Tibial nerve (tissue), 4 donors: ENCODE data around the gene GPR82.

Source experiments
- CTCF ChIP-seq, 5 experiments: fragments of 200-600 bp in 3 of 5; fragments of 450-650 bp in 2 of 5; sonication (generic) in 3 of 5; IDR thresholded peaks; one replicate each; pipeline ENCODE4 v1.5.1; 2016 to 2019; ENCODE audit warnings: antibody characterized with exemption in 5 of 5, mild to moderate bottlenecking in 3 of 5, moderate library complexity in 2 of 5
- EP300 ChIP-seq, 2 donors: sonication (generic); formaldehyde crosslinking; IDR thresholded peaks; one replicate each; pipeline ENCODE4 v1.6.1; 2017; ENCODE audit warnings: antibody characterized with exemption in 2 of 2, mild to moderate bottlenecking in 1 of 2
- POLR2A ChIP-seq, 2 donors: fragments of 450-650 bp; IDR thresholded peaks; one replicate each; pipeline ENCODE4 v1.6.1; 2017; ENCODE audit warnings: antibody characterized with exemption in 2 of 2, mild to moderate bottlenecking in 2 of 2, moderate library complexity in 2 of 2

DNA sequence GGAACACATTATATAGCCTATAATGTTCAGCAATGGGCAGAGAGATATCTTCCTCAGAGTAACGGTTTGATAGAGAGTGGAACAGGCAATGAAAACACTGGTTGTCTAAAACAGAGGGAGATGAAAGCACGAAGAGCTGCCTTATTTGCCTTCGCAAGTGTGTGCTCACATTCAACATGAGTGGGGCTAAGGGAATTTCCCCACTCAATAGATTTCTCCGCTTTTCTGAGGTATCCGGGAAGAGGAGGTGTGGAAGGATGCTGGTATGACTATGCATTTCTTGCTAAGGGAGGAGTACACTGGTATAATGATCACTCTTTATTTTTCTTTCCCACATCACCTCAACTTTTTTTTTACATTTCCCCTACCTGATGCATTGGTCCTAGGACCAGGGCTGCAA, 7.8 kb upstream of the GPR82 start:
- no peak for TF ChIP-seq POLR2A (IDR thresholded peaks at IDR 0.05)
- TF ChIP-seq CTCF (IDR thresholded peaks at IDR 0.05) = no peak
- TF ChIP-seq EP300 (IDR thresholded peaks at IDR 0.05) = no peak
